MM.1S (cell line): ENCODE results near the gene OR1Q1.

Source experiments
- CTCF ChIP-seq: fragments of 300-600 bp; sonication (generic); IDR thresholded peaks from 2 replicates; pipeline ENCODE4 v1.5.1; 2016; ENCODE audit warnings: antibody characterized with exemption, low read length, mixed read lengths
- EZH2 ChIP-seq: fragments of 300-600 bp; sonication (generic); optimal IDR thresholded peaks from 2 replicates; pipeline ENCODE3; 2017; ENCODE audit warnings: low read depth, mild to moderate bottlenecking, antibody characterized with exemption, low read length, mixed read lengths
- EZH2phosphoT487 ChIP-seq: fragments of 300-600 bp; sonication (generic); IDR thresholded peaks from 2 replicates; pipeline ENCODE4 v1.6.1; 2018; ENCODE audit warnings: antibody characterized with exemption, low read length

DNA sequence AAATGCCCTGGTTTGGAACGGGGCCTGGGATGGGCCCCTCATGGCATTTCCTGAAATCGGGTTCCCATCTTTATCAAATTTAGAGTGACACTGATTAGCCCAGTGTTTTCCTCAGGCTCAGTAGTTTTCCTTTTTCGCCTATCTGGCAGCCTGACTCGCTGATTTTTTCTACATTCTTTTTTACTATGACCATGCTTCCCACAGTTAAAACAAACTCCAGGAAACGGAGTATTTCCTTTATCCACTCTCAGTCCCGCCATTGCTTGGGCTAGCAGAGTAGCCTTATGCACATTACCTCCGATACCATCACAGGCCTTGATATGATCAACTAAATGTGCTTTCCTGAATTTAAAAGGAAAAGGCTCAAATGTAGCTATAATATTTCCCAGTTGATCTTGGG, 5.5 kb downstream of the OR1Q1 start:
- no peak for TF ChIP-seq CTCF
- TF ChIP-seq EZH2: no peak
- no peak for TF ChIP-seq EZH2phosphoT487
